Smooth muscle cell of bladder (primary cell): ENCODE data around the gene RAB12. TPM values are rescaled to one million over a fixed set of nuclear protein-coding genes. Genes with fewer than 3 reads are reported as not detected.

Experiments used
- total RNA-seq: library from RNA; depleted of rRNA; stranded (reverse); fragments of >200 nt; gene quantifications from 2 replicates; pipeline ENCODE4 v1.2.3, GENCODE V29; 2014

The RAB12 gene, protein sequence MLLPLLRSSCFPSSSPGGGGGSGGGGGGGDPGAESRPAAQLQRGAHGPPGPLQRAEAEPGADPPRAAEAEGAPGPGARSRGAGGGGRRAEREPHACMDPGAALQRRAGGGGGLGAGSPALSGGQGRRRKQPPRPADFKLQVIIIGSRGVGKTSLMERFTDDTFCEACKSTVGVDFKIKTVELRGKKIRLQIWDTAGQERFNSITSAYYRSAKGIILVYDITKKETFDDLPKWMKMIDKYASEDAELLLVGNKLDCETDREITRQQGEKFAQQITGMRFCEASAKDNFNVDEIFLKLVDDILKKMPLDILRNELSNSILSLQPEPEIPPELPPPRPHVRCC
- 53.6 and 63.2 TPM in 2 replicates for total RNA-seq

DNA sequence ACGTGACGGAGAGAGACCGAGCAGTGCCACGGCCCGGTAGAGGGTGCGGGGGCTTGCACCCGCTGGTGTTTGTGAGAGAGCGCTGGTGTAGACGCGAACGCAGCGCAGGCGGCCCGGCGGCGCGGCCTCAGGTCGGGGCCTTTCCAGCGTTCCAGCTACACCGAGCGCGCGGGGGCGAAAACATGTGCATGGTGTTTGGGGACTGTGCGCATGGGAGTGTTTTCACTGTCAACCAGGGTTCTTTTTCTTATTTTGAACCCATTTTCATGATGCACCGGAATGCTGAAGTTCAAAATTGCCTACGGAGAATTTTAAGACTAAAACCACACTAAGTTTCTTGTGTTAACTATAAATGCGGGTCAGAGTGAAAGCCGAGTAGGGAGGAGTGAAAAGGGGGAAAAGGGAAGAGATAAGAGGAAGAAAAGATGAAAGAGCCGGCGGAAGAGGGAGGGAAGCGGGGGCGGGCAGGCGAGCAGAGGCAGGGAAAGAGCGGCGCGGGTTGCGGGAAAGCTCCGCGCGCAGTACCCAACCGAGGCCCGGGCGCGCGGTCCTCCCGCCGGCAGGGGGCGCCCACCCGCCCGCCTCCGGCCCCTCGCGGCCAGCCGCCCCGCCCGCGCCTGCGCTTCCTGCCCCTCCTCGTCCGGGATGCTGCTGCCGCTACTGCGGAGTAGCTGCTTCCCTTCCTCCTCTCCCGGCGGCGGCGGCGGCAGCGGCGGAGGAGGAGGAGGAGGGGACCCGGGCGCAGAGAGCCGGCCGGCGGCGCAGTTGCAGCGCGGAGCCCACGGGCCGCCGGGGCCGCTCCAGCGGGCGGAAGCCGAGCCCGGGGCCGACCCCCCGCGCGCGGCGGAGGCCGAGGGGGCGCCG is at the start of gene RAB12:
Gene RAB12, plus strand, starts transcription at position 643 of the 864 bp plus-strand sequence. Its CDS starts 3 bp downstream, at position 646.

Other genes starting within 250 kb of the RAB12 start
- gene MTCL1, start 96.1 kb downstream of the RAB12 start, total RNA-seq: 20.5 and 23.5 TPM in 2 replicates